GM04504 (cell line): ENCODE data around the gene MBNL2.

Experiments used
- DNase-seq: peaks from one replicate; pipeline ENCODE4 v3.0.0-alpha.2; 2012; ENCODE audit warnings: low read depth

MBNL2 gene

GRCh38 chr13:97253581-97254293, 31.6 kb downstream of the MBNL2 start:
- no peak for DNase-seq

- DNase-seq = no peak
These were observed 32.7 kb downstream of the MBNL2 start for GRCh38 chr13:97254816-97255215.

GRCh38 chr13:97255515-97256021, 33.4 kb downstream of the MBNL2 start:
- no peak for DNase-seq

GRCh38 chr13:97256343-97256783, 34.2 kb downstream of the MBNL2 start:
- peak; percentile 60 for DNase-seq

- no peak for DNase-seq
These were observed 35.2 kb downstream of the MBNL2 start for GRCh38 chr13:97257228-97257755.

- peak; percentile 58 for DNase-seq
These were observed 36.0 kb downstream of the MBNL2 start for GRCh38 chr13:97257800-97258799.

- DNase-seq = no peak
These were observed 36.7 kb downstream of the MBNL2 start for GRCh38 chr13:97258801-97259200.

- DNase-seq = no peak
These were observed 37.3 kb downstream of the MBNL2 start for GRCh38 chr13:97259410-97259797.

- no peak for DNase-seq
These were observed 37.9 kb downstream of the MBNL2 start for GRCh38 chr13:97259798-97260714.

- DNase-seq = no peak
These were observed 39.3 kb downstream of the MBNL2 start for GRCh38 chr13:97261254-97262005.

GRCh38 chr13:97262058-97262457, 39.9 kb downstream of the MBNL2 start:
- DNase-seq = no peak

- no peak for DNase-seq
These were observed 41.0 kb downstream of the MBNL2 start for GRCh38 chr13:97263160-97263559.

- no peak for DNase-seq
These were observed 42.5 kb downstream of the MBNL2 start for GRCh38 chr13:97264663-97265062.

GRCh38 chr13:97266332-97266731, 44.2 kb downstream of the MBNL2 start:
- DNase-seq = no peak

- no peak for DNase-seq
These were observed 44.8 kb downstream of the MBNL2 start for GRCh38 chr13:97266772-97267417.

GRCh38 chr13:97267418-97268059, 45.4 kb downstream of the MBNL2 start:
- DNase-seq = no peak

GRCh38 chr13:97268772-97269171, 46.6 kb downstream of the MBNL2 start:
- no peak for DNase-seq

GRCh38 chr13:97269603-97270002, 47.5 kb downstream of the MBNL2 start:
- no peak for DNase-seq

GRCh38 chr13:97272526-97272925, 50.4 kb downstream of the MBNL2 start:
- no peak for DNase-seq
